HG03354 (cell line): ENCODE data around the gene HPCA.

ENCODE experiments used
- ATAC-seq: cut with Tn5 transposase; IDR thresholded peaks from one replicate; pipeline ENCODE4 v1.9.1; 2021; ENCODE audit warnings: mild to moderate bottlenecking; ENCODE audit not compliant: unreplicated experiment, poor library complexity, severe bottlenecking

HPCA gene

GRCh38 chr1:32870615-32871363, 15.5 kb upstream of the HPCA start, which contains the start of gene FNDC5:
Gene FNDC5, minus strand, starts transcription at chr1:32870912.
- ATAC-seq, result no peak

DNA sequence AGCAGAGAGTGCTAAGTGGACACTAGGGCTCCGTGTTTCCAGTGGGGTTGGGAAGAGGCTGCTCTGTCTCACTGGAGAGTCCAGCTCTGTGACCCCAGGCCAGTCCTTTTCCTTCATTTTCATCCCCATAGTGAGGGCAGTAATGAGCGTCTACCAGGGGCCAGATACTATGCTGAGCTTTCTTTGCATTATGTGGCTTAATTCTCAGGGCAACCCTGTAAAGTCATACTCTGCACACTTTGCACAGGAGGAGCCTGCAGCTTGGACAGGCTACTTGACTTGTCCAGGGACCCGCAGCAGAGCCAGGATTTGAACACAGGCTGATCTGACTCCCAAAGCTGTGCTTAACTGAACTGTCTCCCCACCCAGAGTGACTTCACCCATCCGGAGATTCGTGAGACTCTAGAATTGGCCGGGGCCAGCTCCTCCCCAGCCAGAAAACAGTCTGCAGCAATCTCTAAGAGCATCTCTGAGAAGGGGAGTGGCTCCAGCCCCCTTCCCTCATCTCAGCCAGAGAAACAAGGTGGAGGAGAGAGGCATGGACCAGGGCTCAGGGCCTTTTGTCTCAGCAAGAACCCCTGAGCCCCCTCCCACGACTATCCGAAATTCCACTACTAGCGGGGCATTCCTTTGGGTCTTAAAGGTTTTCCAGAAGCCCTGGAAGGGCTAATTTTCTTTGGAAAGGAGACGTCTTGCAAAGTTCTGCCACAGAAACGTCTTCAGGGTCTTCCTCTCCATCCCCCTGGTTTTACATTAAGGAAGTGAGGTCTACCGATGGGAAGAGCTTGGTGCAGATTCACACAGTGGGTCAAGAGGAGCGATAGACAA, 14.7 kb upstream of the HPCA start:
- no peak for ATAC-seq

DNA sequence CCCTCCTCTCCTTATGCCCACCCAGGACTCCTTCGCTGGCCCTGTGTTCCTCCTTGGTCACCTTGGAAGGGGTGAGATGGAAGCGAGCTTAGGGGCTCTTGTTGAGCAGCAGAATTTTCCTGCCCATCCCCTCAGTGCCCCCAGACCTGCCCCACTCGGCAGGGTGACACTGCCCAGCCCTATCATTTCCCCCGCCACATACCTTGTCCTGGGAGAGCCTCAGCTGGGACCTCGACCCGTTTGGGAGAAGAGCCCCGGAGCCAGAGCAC, 14.2 kb upstream of the HPCA start:
- no peak for ATAC-seq

DNA sequence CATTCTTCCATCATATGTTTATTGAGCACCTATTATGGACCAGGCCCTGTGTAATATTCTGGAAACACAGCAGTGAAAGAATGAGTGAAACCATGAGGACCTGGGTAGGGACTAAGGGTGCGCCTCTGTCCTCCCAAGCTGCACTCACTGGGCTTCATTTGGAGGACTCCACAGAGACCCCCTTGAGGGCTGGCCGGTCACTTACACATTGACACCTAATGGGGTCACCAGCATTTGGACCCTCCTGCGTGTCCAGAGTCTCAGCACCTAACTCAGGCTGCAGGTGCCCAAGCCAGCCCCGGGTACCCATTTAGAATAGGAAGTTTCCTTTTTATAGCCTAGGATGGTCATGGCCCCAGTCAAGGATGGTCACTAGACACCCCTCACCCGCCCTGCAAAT, 12.8 kb upstream of the HPCA start:
- no peak for ATAC-seq

GRCh38 chr1:32874860-32875752, 11.2 kb upstream of the HPCA start:
- no peak for ATAC-seq

- no peak for ATAC-seq
Measured at GRCh38 chr1:32876341-32877210, 9.7 kb upstream of the HPCA start.

- no peak for ATAC-seq
Measured at GRCh38 chr1:32877211-32878110, 8.8 kb upstream of the HPCA start.

- no peak for ATAC-seq
Measured at GRCh38 chr1:32878183-32878582, 8.1 kb upstream of the HPCA start.

DNA sequence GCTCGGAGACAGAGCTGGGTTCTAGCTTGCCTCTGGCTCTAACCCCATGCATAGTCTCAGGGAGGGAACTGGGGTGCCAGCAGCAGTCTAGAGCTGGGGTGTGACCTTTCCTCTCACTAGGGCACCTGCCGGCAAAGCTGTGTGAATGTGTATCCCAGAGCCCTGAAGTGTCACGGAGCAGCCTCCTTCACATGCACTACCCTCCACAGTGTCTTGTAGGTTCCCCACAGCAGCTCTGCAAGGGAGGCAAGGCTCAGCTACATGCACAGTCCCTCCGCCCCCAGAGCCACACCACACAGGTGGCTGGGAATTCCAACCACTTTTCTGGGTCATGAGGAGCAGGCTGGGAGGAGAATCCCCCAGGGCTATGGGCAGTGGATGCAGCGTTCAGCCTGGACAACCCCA, 7.7 kb upstream of the HPCA start:
- ATAC-seq, result no peak

GRCh38 chr1:32881291-32881690, 5.0 kb upstream of the HPCA start:
- no peak for ATAC-seq

DNA sequence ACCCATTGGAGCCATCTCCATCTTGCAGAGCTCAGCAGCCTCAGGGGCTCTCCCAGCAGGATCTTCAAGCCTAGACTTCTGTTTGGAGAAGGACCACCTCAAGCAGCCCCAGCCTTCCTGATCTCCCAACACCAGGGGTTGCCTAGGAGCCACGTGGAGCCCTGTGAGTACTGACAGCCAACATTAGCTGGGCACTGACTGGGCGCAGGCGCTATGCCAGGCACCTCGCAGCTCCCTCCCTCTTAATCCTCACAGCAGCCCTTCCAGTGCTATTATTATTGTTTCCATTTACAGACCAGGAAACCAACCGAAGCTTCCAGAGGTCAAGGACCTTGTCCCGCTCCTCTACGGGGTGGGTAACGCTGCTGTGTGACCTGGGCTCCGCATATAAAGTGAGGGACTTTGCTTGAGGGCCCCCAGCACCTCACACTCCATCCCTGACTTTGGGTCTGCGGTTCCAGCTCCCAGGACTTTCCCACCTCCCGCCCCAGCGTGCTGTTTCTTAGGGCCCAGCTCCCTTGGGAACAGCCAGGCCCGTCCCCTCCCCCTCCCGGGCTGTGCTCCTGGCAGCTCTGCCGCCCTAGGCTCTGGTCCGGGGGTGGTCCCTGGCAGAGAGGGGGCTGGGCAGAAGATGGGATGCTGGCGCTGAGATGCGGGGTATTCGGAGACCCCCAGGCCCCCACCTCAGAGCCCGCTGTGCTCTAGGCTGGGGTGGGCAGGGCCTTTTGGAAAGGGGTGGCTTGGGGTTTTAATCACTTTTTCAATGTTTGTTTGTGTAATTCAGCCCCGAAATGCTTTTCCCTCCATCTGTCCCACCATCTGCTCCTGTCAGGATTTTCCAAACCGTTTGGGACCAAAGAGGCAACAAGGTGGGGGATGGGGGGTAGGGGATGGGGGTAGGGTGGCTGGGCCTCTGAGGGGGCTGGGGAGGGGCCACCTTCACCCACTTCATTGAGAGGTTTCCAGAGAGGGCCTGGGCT, 4.1 kb upstream of the HPCA start:
- ATAC-seq, result no peak

GRCh38 chr1:32883338-32884031, 2.8 kb upstream of the HPCA start:
- no peak for ATAC-seq

DNA sequence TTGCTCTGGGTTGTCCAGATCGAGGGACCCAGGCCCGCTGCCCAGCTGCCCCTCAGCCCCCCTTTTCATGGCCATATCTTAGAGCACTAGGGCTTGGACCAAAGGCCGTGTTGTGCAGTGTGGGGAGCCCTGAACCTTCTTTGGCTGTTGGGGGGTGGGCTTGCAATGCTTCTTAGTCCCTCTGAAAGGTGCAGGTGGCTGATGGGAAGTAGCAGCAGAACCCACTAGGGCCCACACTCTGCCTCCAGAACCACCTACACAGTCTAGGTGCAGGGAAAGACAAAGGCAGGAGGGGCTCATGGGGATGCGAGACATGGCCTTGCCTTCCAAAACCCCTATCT, 2.3 kb upstream of the HPCA start:
- no peak for ATAC-seq

DNA sequence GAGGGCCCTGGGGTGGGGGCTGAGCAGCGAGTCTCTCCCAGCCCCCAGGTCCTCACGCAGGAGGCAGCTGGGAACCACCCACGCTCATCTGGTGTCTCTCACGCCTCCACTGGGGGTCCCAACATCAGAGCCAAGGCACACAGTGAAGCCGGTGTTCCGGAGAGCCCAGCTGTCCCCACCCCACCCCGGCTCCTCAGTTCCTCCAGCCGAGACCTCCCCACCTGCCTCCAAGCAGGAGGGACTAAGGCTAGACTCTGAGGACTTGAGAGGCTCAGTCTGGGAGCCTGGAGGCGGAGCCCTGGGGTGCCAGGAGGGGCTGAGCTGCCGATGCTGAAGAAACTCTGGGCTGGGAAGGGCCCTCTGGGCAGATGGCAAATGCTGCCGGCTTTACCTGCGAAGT, 1.6 kb upstream of the HPCA start:
- ATAC-seq, result no peak

- ATAC-seq, result no peak
Measured at GRCh38 chr1:32885676-32886003, 651 bp upstream of the HPCA start.

- ATAC-seq, result no peak
Measured at GRCh38 chr1:32886828-32887414, 630 bp downstream of the HPCA start.

GRCh38 chr1:32887623-32888022, 1.3 kb downstream of the HPCA start:
- ATAC-seq, result no peak
